ENCODE results near the gene GPR15LG. TPM values are rescaled to one million over a fixed set of nuclear protein-coding genes. Genes with fewer than 3 reads are reported as not detected.

The GPR15LG gene
- polyA plus RNA-seq, 1 experiment = not detected

DNA sequence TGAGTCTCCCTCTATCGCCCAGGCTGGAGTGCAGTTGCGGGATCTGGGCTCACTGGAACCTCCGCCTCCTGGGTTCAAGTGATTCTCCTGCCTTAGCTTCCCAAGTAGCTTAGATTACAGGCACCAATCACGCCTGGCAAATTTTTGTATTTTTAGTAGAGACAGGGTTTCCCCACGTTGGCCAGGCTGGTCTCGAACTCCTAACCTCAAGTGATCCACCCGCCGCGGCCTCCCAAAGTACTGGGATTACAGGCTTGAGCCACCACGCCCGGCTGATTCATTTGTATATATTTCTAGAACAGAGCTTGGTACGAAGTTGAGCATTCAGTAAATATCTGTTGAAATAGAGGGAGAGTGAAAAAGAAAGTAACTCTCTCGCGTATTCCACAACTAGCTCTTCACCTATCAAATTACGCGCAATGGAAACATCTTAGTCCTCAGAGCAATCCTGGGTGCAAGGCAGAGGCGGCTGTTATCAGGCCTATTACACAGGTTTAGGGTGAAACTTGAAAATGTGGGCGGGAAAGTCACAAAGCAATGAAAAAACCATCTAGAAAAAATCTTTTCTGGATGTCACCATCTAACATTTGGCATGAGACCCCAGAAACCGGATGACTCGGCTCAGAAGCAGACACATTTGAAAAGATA is 35.0 kb upstream of the GPR15LG start:
- no peaks in the 10 kb centered on the region for H3K27me3 ChIP-seq (ENCODE audit: control insufficient read depth, insufficient read depth, low read length)
- TF ChIP-seq, protein P1, sequence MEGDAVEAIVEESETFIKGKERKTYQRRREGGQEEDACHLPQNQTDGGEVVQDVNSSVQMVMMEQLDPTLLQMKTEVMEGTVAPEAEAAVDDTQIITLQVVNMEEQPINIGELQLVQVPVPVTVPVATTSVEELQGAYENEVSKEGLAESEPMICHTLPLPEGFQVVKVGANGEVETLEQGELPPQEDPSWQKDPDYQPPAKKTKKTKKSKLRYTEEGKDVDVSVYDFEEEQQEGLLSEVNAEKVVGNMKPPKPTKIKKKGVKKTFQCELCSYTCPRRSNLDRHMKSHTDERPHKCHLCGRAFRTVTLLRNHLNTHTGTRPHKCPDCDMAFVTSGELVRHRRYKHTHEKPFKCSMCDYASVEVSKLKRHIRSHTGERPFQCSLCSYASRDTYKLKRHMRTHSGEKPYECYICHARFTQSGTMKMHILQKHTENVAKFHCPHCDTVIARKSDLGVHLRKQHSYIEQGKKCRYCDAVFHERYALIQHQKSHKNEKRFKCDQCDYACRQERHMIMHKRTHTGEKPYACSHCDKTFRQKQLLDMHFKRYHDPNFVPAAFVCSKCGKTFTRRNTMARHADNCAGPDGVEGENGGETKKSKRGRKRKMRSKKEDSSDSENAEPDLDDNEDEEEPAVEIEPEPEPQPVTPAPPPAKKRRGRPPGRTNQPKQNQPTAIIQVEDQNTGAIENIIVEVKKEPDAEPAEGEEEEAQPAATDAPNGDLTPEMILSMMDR (IDR thresholded peaks at IDR 0.05; ENCODE audit: low read depth, low read length) = no peak
- ChIA-PET POLR2A (interaction anchor here (0.6 kb wide), 1 partner anchor 402 kb away, joined by 3 read pairs; no protein-coding TSS in a partner anchor), CTCF (interaction anchor here (1.3 to 3.6 kb wide), 4 partner anchors 9 to 401 kb away, joined by 4 to 38 read pairs (median 4); no protein-coding TSS in a partner anchor)
- peaks cover 3% of the 10 kb centered on the region; the same call in 1 of the 2 replicates for H3K9me3 ChIP-seq (ENCODE audit: control insufficient read depth, insufficient read depth, low read length)
- H3K4me3 ChIP-seq (ENCODE audit: low read depth, low read length) = peak overlapping the region; percentile 59
- H3K27ac ChIP-seq (ENCODE audit: low read depth, low read length) = peak overlapping the region; percentile 55
- DNase-seq (ENCODE audit: low read depth, low spot score) = no peak

DNA sequence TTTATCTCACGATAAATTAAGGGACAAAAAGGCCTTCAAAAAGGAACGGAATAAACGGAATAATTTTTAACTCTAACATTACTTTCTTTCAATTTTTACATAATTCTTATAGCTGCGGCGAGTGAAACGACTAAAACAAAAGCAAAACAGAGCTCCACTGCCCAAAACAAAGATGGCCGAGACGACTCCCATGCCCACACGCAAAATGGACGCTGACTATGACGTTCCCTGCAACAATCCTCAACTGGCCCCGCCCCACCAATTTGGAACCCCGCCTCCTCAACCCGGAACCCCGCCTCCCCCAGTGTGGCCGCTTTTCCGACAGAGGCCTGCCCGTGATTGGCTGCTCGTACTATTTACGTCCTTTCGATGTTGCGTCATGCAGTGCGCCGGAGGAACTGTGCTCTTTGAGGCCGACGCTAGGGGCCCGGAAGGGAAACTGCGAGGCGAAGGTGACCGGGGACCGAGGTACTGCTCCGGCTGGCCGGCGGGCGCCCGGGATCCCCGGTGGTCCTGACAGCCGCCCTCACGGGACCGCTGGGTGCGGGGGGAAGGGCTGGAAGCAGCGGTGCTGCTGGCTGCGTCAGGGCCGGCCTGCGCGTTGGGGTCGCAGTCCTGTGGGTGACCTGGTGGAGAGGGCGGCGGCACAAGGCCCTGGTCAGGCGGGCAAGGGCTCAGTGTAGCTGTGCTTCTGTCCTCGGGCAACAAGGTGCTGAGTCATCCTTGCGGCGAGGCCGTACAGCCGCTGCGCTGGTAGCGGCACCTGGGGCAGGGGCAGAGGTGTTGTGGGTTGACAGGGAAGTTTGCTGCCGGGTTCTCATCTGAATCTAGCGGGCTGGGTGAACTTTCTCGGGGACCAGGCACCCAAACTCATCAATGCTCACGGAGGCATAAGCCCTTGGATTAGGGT is 34.2 kb upstream of the GPR15LG start, which contains the start of gene GHITM:
Gene GHITM, plus strand, starts transcription at position 384 of the 910 bp plus-strand sequence. CDS start 1,992 bp downstream, outside the sequence.
- peak; percentile 96 for DNase-seq (ENCODE audit: low read depth, low spot score)
- POLR2A ChIA-PET = interaction anchor here (0.6 kb wide), 1 partner anchor 401 kb away, joined by 3 read pairs; no protein-coding TSS in a partner anchor
- CTCF ChIA-PET = interaction anchor here (1.0 to 3.6 kb wide), 6 partner anchors 8 to 400 kb away, joined by 3 to 38 read pairs (median 4); no protein-coding TSS in a partner anchor

DNA sequence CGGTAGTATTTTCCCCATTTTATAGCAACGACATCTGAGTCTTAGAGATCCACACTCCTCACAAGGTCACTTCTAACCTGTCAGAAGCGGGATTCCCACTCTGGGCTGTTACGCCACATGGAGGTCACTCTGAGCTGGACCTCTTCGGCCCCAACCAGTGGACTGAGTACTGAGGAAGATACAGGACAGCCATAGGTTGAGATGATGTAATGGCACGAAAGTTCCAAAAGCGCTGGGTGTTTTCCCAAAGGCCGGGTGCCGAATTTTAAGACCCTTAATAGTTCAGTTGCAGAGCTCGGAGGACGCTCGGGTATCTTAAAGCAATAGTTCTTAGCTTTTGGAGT is 33.6 kb upstream of the GPR15LG start:
- no peaks in the 10 kb centered on the region for H3K27me3 ChIP-seq (ENCODE audit: control insufficient read depth, insufficient read depth, low read length)
- POLR2A ChIA-PET = no interaction called here
- peak overlapping the region; percentile 99 for H3K4me3 ChIP-seq (ENCODE audit: low read depth, low read length)
- TF ChIP-seq, protein P1 (IDR thresholded peaks at IDR 0.05; ENCODE audit: low read depth, low read length) = no peak
- peaks cover 3% of the 10 kb centered on the region; the same call in 1 of the 2 replicates for H3K9me3 ChIP-seq (ENCODE audit: control insufficient read depth, insufficient read depth, low read length)
- DNase-seq (ENCODE audit: low read depth, low spot score) = no peak
- H3K27ac ChIP-seq (ENCODE audit: low read depth, low read length) = peak overlapping the region; percentile 89
- CTCF ChIA-PET = interaction anchor here (0.9 to 3.6 kb wide), 6 partner anchors 8 to 399 kb away, joined by 3 to 38 read pairs (median 4); no protein-coding TSS in a partner anchor

More for the DNA sequence above, 34.2 kb upstream of the GPR15LG start, which contains the start of gene GHITM:
- TF ChIP-seq, protein P1 (IDR thresholded peaks at IDR 0.05; ENCODE audit: low read depth, low read length) = peak; percentile 43
- Histone ChIP-seq H3K27me3 (ENCODE audit: control insufficient read depth, insufficient read depth, low read length) (no peaks in the 10 kb centered on the region), H3K9me3 (ENCODE audit: control insufficient read depth, insufficient read depth, low read length) (peaks cover 3% of the 10 kb centered on the region; the same call in 1 of the 2 replicates), H3K27ac (ENCODE audit: low read depth, low read length) (peak within 1 kb of the TSS; percentile 89), H3K4me3 (ENCODE audit: low read depth, low read length) (peak within 1 kb of the TSS; percentile 99)

DNA sequence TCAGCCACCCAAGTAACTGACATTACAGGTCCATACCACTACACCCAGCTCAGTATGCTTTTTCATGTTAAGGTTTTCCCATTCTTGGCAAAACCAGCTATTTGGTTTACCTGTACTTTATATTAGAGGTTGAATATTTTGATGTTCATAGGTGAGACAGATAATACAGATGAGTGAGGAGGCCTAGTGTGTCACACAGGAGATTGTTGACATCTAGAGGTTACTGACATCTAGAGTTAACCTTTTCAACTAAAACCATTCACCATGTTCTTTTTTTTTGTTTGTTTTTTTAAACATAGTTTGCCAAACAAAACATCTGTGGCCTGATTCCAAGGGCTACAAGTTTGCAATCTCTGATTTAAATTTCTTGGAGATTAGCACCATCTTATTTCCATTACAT is 26.3 kb upstream of the GPR15LG start:
- ChIA-PET CTCF (interaction anchor here (0.6 to 3.5 kb wide), 18 partner anchors 8 to 429 kb away, joined by 3 to 53 read pairs (median 4); partner anchors contain the start of gene GHITM), POLR2A (no interaction called here)
- Histone ChIP-seq H3K9me3 (ENCODE audit: control insufficient read depth, insufficient read depth, low read length) (no peaks in the 10 kb centered on the region), H3K27ac (ENCODE audit: low read depth, low read length) (no peak overlapping the region), H3K4me3 (ENCODE audit: low read depth, low read length) (no peak overlapping the region), H3K27me3 (ENCODE audit: control insufficient read depth, insufficient read depth, low read length) (no peaks in the 10 kb centered on the region)
- TF ChIP-seq, protein P1 (IDR thresholded peaks at IDR 0.05; ENCODE audit: low read depth, low read length) = no peak
- DNase-seq (ENCODE audit: low read depth, low spot score) = no peak
